ENCODE data around the gene MAP1LC3B.
"Not testable (repeated sequence)": the region's sequence is repeated elsewhere in the genome, so short reads cannot be mapped to it uniquely, and the experiment has no call there.

The MAP1LC3B gene

GRCh38 chr16:87358250-87358649 lies 33.9 kb upstream of the MAP1LC3B start:
- no peak for TF ChIP-seq CTCF (IDR thresholded peaks at IDR 0.05; ENCODE audit: unreplicated experiment in 3 of 3)

GRCh38 chr16:87358696-87359095 lies 33.4 kb upstream of the MAP1LC3B start:
- peaks cover 43% of the 10 kb centered on the region for H3K36me3 Mint-ChIP-seq (ENCODE audit: low read depth)
- H3K4me3 Mint-ChIP-seq: no peak overlapping the region
- H3K9me3 Mint-ChIP-seq: no peaks in the 10 kb centered on the region
- H3K27me3 Mint-ChIP-seq (ENCODE audit: low read depth): no peaks in the 10 kb centered on the region
- peaks cover 10% of the 10 kb centered on the region for H3K4me1 Mint-ChIP-seq
- no peak for TF ChIP-seq CTCF (IDR thresholded peaks at IDR 0.05; ENCODE audit: unreplicated experiment in 3 of 3)
- H3K27ac Mint-ChIP-seq: no peak overlapping the region

More at GRCh38 chr16:87358250-87358649, 33.9 kb upstream of the MAP1LC3B start:
- peaks cover 39% of the 10 kb centered on the region for H3K36me3 Mint-ChIP-seq (ENCODE audit: low read depth)
- H3K27ac Mint-ChIP-seq: no peak overlapping the region
- H3K4me3 Mint-ChIP-seq: no peak overlapping the region
- H3K9me3 Mint-ChIP-seq: no peaks in the 10 kb centered on the region
- peaks cover 5% of the 10 kb centered on the region for H3K4me1 Mint-ChIP-seq
- no peaks in the 10 kb centered on the region for H3K27me3 Mint-ChIP-seq (ENCODE audit: low read depth)

GRCh38 chr16:87359121-87359520 lies 33.0 kb upstream of the MAP1LC3B start:
- no peak for TF ChIP-seq CTCF (IDR thresholded peaks at IDR 0.05; ENCODE audit: unreplicated experiment in 3 of 3)
- H3K27me3 Mint-ChIP-seq (ENCODE audit: low read depth): no peaks in the 10 kb centered on the region
- H3K27ac Mint-ChIP-seq: no peak overlapping the region
- no peak overlapping the region for H3K4me3 Mint-ChIP-seq
- H3K9me3 Mint-ChIP-seq: no peaks in the 10 kb centered on the region
- peaks cover 10% of the 10 kb centered on the region for H3K4me1 Mint-ChIP-seq
- peaks cover 43% of the 10 kb centered on the region for H3K36me3 Mint-ChIP-seq (ENCODE audit: low read depth)

GRCh38 chr16:87360862-87361610 lies 31.1 kb upstream of the MAP1LC3B start:
- no peaks in the 10 kb centered on the region for H3K27me3 Mint-ChIP-seq (ENCODE audit: low read depth)
- peaks cover 40% of the 10 kb centered on the region for H3K36me3 Mint-ChIP-seq (ENCODE audit: low read depth)

GRCh38 chr16:87361916-87362619 lies 30.1 kb upstream of the MAP1LC3B start:
- Mint-ChIP-seq H3K4me3 (no peak overlapping the region), H3K36me3 (ENCODE audit: low read depth) (peaks cover 40% of the 10 kb centered on the region), H3K9me3 (no peaks in the 10 kb centered on the region), H3K4me1 (peaks cover 10% of the 10 kb centered on the region), H3K27me3 (ENCODE audit: low read depth) (no peaks in the 10 kb centered on the region), H3K27ac (no peak overlapping the region)
- no peak for TF ChIP-seq CTCF (IDR thresholded peaks at IDR 0.05; ENCODE audit: unreplicated experiment in 3 of 3)

More at GRCh38 chr16:87360862-87361610, 31.1 kb upstream of the MAP1LC3B start:
- Mint-ChIP-seq H3K4me1 (peaks cover 10% of the 10 kb centered on the region), H3K4me3 (no peak overlapping the region), H3K27ac (no peak overlapping the region), H3K9me3 (no peaks in the 10 kb centered on the region)
- TF ChIP-seq CTCF (IDR thresholded peaks at IDR 0.05; ENCODE audit: unreplicated experiment in 3 of 3): no peak

- H3K36me3 Mint-ChIP-seq (ENCODE audit: low read depth): peaks cover 39% of the 10 kb centered on the region
- H3K4me1 Mint-ChIP-seq: peaks cover 10% of the 10 kb centered on the region
- not testable (repeated sequence) for H3K27me3 Mint-ChIP-seq (ENCODE audit: low read depth); H3K4me3 Mint-ChIP-seq; H3K9me3 Mint-ChIP-seq
- H3K27ac Mint-ChIP-seq: peak overlapping the region in 1 of 3 experiments; percentile 54
Observed at GRCh38 chr16:87362828-87363559, 29.1 kb upstream of the MAP1LC3B start.

All from nephron (organoid).